Keratinocyte (primary cell): ENCODE data around the gene CCDC197. TPM values are rescaled to one million over a fixed set of nuclear protein-coding genes. Genes with fewer than 3 reads are reported as not detected.

Source experiments
- DNase-seq: peaks from one replicate; pipeline ENCODE4 v3.0.0-alpha.2; 2011; ENCODE audit warnings: low read depth, missing footprints, low spot score
- FAIRE-seq: peaks from 2 replicates; lab custom pipeline; 2011; peaks lifted over from hg19 to GRCh38; lab: Jason Lieb, UNC
- H2AFZ ChIP-seq: 2 replicates; pipeline ENCODE4 v1.6.0; 2012; ENCODE audit warnings: low read length, control low read depth, inconsistent platforms; ENCODE audit not compliant: control insufficient read depth
- H3K27ac ChIP-seq: 2 replicates; pipeline ENCODE4 v1.5.1; 2011; ENCODE audit warnings: low read length; ENCODE audit not compliant: control insufficient read depth, insufficient read depth
- H3K27me3 ChIP-seq: 3 replicates; pipeline ENCODE4 v1.6.0; 2011; ENCODE audit warnings: low read length; ENCODE audit not compliant: control insufficient read depth, insufficient read depth; ENCODE audit errors: extremely low read depth
- H3K36me3 ChIP-seq, 2 experiments: 2 replicates in 1 of 2; 3 replicates in 1 of 2; pipeline ENCODE4 v1.5.1; 2011; ENCODE audit warnings: low read length in 2 of 2, mild to moderate bottlenecking in 1 of 2; ENCODE audit not compliant: control insufficient read depth in 2 of 2, insufficient read depth in 2 of 2; ENCODE audit errors: extremely low read depth in 1 of 2
- H3K4me1 ChIP-seq: 3 replicates; pipeline ENCODE4 v1.5.1; 2011; ENCODE audit warnings: low read length; ENCODE audit not compliant: control insufficient read depth, insufficient read depth; ENCODE audit errors: extremely low read depth
- H3K4me2 ChIP-seq: 3 replicates; pipeline ENCODE4 v1.6.0; 2011; ENCODE audit warnings: low read depth, low read length; ENCODE audit not compliant: control insufficient read depth, insufficient read depth; ENCODE audit errors: extremely low read depth
- H3K4me3 ChIP-seq, 3 experiments: fragments of 200-600 bp in 1 of 3; sonication (generic) in 1 of 3; 2 replicates in 2 of 3; 3 replicates in 1 of 3; pipeline ENCODE4 v1.5.1; 2011 to 2016; ENCODE audit warnings: low read length in 3 of 3, mild to moderate bottlenecking in 3 of 3, control low read depth in 2 of 3, inconsistent platforms in 1 of 3, low read depth in 1 of 3, mixed read lengths in 1 of 3, mixed run types in 1 of 3, moderate library complexity in 1 of 3; ENCODE audit not compliant: control insufficient read depth in 2 of 3, insufficient read depth in 2 of 3; ENCODE audit errors: extremely low read depth in 1 of 3
- H3K79me2 ChIP-seq: 2 replicates; pipeline ENCODE4 v1.6.0; 2012; ENCODE audit warnings: low read length; ENCODE audit not compliant: control insufficient read depth, insufficient read depth
- H3K9ac ChIP-seq: 3 replicates; pipeline ENCODE4 v1.6.0; 2011; ENCODE audit warnings: low read length; ENCODE audit not compliant: control insufficient read depth, insufficient read depth; ENCODE audit errors: extremely low read depth
- H3K9me1 ChIP-seq: 3 replicates; pipeline ENCODE4 v1.6.0; 2011; ENCODE audit warnings: low read length; ENCODE audit not compliant: control insufficient read depth, insufficient read depth; ENCODE audit errors: extremely low read depth
- H3K9me3 ChIP-seq: 2 replicates; pipeline ENCODE4 v1.5.1; 2012; ENCODE audit warnings: low read depth, low read length; ENCODE audit not compliant: control insufficient read depth
- H4K20me1 ChIP-seq: 3 replicates; pipeline ENCODE4 v1.6.0; 2011; ENCODE audit warnings: low read length; ENCODE audit not compliant: control insufficient read depth, insufficient read depth; ENCODE audit errors: extremely low read depth
- EZH2 ChIP-seq: IDR thresholded peaks from one replicate; pipeline ENCODE4 v1.6.1; 2012; ENCODE audit warnings: inconsistent platforms, mild to moderate bottlenecking, low read length, moderate library complexity
- dilution Hi-C: fragments of 300-500 bp; cut with MboI; formaldehyde crosslinking; loops from one replicate; pipeline ENCODE4 v1.7.0; 2020; ENCODE audit warnings: low sequenced_read_pairs; ENCODE audit not compliant: extremely low pct_ligation_motif_present
- polyA plus RNA-seq, 5 experiments: library from polyadenylated mRNA; depleted of rRNA in 3 of 5; stranded (reverse) in 3 of 5; stranded (forward) in 1 of 5; unstranded in 1 of 5; fragments of >200 nt; gene quantifications; 1 replicate in 1 of 5; 2 replicates in 3 of 5; 3 replicates in 1 of 5; pipeline versions ENCODE4 v1.2.1 to v1.2.3, GENCODE V29; 2011 to 2012; ENCODE audit warnings: missing spikeins in 2 of 5, low read depth in 1 of 5, low replicate concordance in 1 of 5
- TF ChIP-seq, protein P1 (sequence below), 3 experiments: IDR thresholded peaks in 1 of 3; conservative IDR thresholded peaks in 1 of 3; optimal IDR thresholded peaks in 1 of 3; 2 replicates in 2 of 3; 3 replicates in 1 of 3; pipeline versions ENCODE3 to v1.5.1; 2011; ENCODE audit warnings: low read length in 3 of 3, mild to moderate bottlenecking in 3 of 3, moderate library complexity in 2 of 3, control low read depth in 1 of 3, inconsistent platforms in 1 of 3; ENCODE audit not compliant: insufficient read depth in 2 of 3; ENCODE audit errors: extremely low read depth in 1 of 3

CCDC197 gene
- polyA plus RNA-seq, 1 donor (not counting 4 experiments of a cell fraction or from before 2014, with no cell fraction given), result not detected

DNA sequence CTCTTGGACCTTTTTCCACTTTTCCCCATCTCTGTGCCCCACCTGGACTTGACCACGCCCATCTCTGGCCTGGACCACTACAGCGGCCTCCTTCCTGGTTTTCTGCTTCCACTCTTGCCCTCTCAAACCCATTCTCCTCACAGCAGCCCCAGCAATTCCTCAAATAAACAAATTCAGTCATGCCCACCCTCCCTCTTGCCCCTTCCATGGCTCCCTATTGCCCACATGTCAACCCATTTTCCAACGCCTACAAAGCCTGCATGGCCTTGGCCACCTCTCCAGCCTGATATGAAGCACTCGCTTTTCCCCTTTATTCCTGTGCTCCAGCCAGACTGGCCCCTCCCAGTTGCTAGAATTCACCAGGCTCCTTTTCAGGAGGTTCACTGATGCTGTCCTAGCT lies 23.2 kb downstream of the CCDC197 start:
- Histone ChIP-seq H3K9ac (no peak overlapping the region), H3K4me2 (no peak overlapping the region), H3K27ac (no peak overlapping the region), H3K27me3 (peaks cover 4% of the 10 kb centered on the region), H2AFZ (no peak overlapping the region), H3K4me1 (no peaks in the 10 kb centered on the region), H3K4me3 (no peak overlapping the region), H3K9me3 (no peaks in the 10 kb centered on the region), H3K36me3 (no peaks in the 10 kb centered on the region), H3K79me2 (no peaks in the 10 kb centered on the region), H3K9me1 (no peaks in the 10 kb centered on the region), H4K20me1 (no peaks in the 10 kb centered on the region)
- TF ChIP-seq, protein P1, sequence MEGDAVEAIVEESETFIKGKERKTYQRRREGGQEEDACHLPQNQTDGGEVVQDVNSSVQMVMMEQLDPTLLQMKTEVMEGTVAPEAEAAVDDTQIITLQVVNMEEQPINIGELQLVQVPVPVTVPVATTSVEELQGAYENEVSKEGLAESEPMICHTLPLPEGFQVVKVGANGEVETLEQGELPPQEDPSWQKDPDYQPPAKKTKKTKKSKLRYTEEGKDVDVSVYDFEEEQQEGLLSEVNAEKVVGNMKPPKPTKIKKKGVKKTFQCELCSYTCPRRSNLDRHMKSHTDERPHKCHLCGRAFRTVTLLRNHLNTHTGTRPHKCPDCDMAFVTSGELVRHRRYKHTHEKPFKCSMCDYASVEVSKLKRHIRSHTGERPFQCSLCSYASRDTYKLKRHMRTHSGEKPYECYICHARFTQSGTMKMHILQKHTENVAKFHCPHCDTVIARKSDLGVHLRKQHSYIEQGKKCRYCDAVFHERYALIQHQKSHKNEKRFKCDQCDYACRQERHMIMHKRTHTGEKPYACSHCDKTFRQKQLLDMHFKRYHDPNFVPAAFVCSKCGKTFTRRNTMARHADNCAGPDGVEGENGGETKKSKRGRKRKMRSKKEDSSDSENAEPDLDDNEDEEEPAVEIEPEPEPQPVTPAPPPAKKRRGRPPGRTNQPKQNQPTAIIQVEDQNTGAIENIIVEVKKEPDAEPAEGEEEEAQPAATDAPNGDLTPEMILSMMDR (optimal IDR thresholded peaks at IDR 0.05 in 1 of 3, IDR thresholded peaks at IDR 0.05 in 1 of 3, conservative IDR thresholded peaks at IDR 0.05 in 1 of 3; ENCODE audit: extremely low read depth in 1 of 3, insufficient read depth in 2 of 3, low read length in 3 of 3), result no peak
- no peak for TF ChIP-seq EZH2
- DNase-seq (no peak), FAIRE-seq (no peak)
- dilution Hi-C loops, result no loop called here

DNA sequence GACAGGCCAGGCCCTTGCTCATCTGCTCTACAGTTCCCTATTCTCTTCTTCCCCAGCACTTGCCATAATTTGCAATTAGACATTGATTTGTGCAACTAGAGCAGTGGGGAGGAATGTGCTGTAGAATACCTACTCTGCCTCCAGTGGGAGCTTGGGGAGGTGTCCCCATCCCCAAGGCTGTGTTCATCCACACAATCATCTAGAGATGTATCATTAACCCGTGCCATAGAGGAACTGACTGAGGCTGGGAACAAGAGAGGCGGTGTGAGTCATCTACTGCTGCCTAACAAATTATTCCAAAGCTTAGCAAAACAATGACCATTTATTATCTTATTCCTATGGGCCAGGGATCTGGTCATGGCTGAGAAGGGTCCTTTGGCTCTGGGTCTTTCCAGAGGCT lies 23.9 kb downstream of the CCDC197 start:
- Histone ChIP-seq H2AFZ (no peak overlapping the region), H3K27me3 (peaks cover 4% of the 10 kb centered on the region), H3K9me3 (no peaks in the 10 kb centered on the region), H4K20me1 (no peaks in the 10 kb centered on the region), H3K4me2 (no peak overlapping the region), H3K9me1 (no peaks in the 10 kb centered on the region), H3K4me1 (no peaks in the 10 kb centered on the region), H3K36me3 (no peaks in the 10 kb centered on the region), H3K27ac (no peak overlapping the region), H3K4me3 (no peak overlapping the region), H3K9ac (no peak overlapping the region), H3K79me2 (no peaks in the 10 kb centered on the region)
- FAIRE-seq (peak; percentile 44), DNase-seq (no peak)
- TF ChIP-seq, protein P1 (optimal IDR thresholded peaks at IDR 0.05 in 1 of 3, IDR thresholded peaks at IDR 0.05 in 1 of 3, conservative IDR thresholded peaks at IDR 0.05 in 1 of 3; ENCODE audit: extremely low read depth in 1 of 3, insufficient read depth in 2 of 3, low read length in 3 of 3), result peak in 1 of 3 experiments; percentile 19
- no peak for TF ChIP-seq EZH2
- dilution Hi-C loops, result no loop called here
